Spleen (tissue), 7 donors: Measurements from ENCODE around the gene ZNF33A.

Source experiments
- POLR2A ChIP-seq, 3 donors: fragments of 450-650 bp; IDR thresholded peaks; one replicate each; pipeline ENCODE4 v1.5.1; 2017; ENCODE audit warnings: antibody characterized with exemption in 3 of 3, mild to moderate bottlenecking in 1 of 3
- TF ChIP-seq, protein P1 (sequence below), 11 experiments: fragments of 200-600 bp in 7 of 11; fragments of 450-650 bp in 4 of 11; sonication (generic) in 4 of 11; IDR thresholded peaks in 8 of 11; conservative IDR thresholded peaks in 3 of 11; 1 replicate in 7 of 11; 2 replicates in 4 of 11; pipeline versions ENCODE4 v1.4.0 to v1.8.0; 2016 to 2021; ENCODE audit warnings: antibody characterized with exemption in 11 of 11, inconsistent platforms in 4 of 11, mild to moderate bottlenecking in 1 of 11
- donor health status: DM: no; HTN: no; CAD: no; lungs with moderate emphysema.
- donor health status: DM: no; HTN: no; CAD: no.
- donor health status: DM: no; HTN: no; CAD: no.

DNA sequence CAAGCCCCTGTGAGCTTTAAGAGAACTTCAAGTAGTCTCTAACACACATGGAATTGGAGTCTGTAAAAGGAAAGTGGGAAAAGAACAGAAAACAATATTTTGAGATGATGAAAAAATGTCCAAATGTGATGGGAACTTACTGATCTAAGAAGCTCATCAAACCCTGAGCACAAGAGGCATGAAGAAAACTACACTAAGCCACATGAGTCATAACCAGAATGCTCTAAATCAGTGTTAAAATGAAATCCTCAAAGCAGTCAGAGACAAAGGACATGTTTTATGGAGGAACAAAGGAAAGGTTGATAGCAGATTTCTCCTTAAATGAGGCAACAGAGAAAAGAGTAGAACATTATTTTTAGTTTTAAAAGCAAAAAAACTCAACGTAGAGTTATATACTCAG is 37.2 kb downstream of the ZNF33A start:
- TF ChIP-seq, protein P1, sequence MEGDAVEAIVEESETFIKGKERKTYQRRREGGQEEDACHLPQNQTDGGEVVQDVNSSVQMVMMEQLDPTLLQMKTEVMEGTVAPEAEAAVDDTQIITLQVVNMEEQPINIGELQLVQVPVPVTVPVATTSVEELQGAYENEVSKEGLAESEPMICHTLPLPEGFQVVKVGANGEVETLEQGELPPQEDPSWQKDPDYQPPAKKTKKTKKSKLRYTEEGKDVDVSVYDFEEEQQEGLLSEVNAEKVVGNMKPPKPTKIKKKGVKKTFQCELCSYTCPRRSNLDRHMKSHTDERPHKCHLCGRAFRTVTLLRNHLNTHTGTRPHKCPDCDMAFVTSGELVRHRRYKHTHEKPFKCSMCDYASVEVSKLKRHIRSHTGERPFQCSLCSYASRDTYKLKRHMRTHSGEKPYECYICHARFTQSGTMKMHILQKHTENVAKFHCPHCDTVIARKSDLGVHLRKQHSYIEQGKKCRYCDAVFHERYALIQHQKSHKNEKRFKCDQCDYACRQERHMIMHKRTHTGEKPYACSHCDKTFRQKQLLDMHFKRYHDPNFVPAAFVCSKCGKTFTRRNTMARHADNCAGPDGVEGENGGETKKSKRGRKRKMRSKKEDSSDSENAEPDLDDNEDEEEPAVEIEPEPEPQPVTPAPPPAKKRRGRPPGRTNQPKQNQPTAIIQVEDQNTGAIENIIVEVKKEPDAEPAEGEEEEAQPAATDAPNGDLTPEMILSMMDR (IDR thresholded peaks at IDR 0.05 in 8 of 11, conservative IDR thresholded peaks at IDR 0.05 in 3 of 11): no peak
- no peak for TF ChIP-seq POLR2A (IDR thresholded peaks at IDR 0.05)
